ENCODE results near the gene WBP2. TPM values are rescaled to one million over a fixed set of nuclear protein-coding genes. Genes with fewer than 3 reads are reported as not detected.
A peak's percentile ranks its signal among the peaks of the same experiment; 100 is the strongest.

WBP2 gene
- total RNA-seq, 2 donors from 2014 or later: 88.9 to 125 TPM

DNA sequence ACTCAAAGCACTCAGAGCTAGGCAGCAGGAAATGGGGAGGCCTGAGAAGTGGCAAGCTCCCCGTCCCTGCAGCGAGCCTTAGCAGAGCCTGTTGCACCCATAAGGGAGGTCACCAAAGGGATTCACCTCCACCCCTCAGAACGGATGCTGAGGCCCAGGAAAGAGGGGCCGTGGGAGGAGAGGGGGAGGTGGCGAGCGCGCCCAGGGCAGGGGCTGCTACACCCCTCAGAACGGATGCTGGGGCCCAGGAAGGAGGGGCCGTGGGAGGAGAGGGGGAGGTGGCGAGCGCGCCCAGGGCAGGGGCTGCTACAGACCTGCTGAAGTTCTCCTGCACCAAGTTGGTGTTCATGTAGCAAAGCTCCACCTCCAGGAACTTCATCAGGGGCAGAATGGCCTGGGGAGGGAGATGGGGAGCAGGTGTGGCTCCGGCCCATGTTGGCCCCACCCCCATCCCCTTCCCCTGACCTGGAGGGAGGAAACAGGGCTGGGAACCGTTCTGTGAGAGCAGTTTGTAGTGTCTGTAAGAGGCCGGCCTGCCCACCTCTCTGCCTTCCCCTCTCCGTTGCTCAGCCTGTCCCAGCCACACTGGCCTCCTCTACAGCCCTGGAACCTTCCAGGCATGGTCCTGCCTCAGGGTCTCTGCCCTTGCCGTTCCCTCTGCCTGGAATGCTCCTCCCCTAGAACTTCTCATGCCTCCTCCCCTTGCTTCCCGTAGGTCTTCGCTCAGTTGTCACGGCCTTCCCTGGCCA is 22.3 kb downstream of the WBP2 start:
- intact Hi-C loops (cut with DNase I): no loop called here
- H3K27me3 ChIP-seq (replicated peaks; ENCODE audit: insufficient read depth): no peaks in the 10 kb centered on the region
- H3K27ac ChIP-seq: no peak overlapping the region
- H3K36me3 ChIP-seq: no peaks in the 10 kb centered on the region
- H3K9me3 ChIP-seq: no peaks in the 10 kb centered on the region
- H3K4me1 ChIP-seq (replicated peaks): peaks cover 5% of the 10 kb centered on the region
- 57% methylated on average over 20 of the region's 20 CpGs for WGBS
- DNase-seq (ENCODE audit: low spot score): no peak
- TF ChIP-seq POLR2AphosphoS5 (IDR thresholded peaks at IDR 0.05) (no peak), POLR2A (IDR thresholded peaks at IDR 0.05) (no peak)
- TF ChIP-seq, protein P1, sequence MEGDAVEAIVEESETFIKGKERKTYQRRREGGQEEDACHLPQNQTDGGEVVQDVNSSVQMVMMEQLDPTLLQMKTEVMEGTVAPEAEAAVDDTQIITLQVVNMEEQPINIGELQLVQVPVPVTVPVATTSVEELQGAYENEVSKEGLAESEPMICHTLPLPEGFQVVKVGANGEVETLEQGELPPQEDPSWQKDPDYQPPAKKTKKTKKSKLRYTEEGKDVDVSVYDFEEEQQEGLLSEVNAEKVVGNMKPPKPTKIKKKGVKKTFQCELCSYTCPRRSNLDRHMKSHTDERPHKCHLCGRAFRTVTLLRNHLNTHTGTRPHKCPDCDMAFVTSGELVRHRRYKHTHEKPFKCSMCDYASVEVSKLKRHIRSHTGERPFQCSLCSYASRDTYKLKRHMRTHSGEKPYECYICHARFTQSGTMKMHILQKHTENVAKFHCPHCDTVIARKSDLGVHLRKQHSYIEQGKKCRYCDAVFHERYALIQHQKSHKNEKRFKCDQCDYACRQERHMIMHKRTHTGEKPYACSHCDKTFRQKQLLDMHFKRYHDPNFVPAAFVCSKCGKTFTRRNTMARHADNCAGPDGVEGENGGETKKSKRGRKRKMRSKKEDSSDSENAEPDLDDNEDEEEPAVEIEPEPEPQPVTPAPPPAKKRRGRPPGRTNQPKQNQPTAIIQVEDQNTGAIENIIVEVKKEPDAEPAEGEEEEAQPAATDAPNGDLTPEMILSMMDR (IDR thresholded peaks at IDR 0.05): no peak
- H3K4me3 ChIP-seq: no peak overlapping the region

DNA sequence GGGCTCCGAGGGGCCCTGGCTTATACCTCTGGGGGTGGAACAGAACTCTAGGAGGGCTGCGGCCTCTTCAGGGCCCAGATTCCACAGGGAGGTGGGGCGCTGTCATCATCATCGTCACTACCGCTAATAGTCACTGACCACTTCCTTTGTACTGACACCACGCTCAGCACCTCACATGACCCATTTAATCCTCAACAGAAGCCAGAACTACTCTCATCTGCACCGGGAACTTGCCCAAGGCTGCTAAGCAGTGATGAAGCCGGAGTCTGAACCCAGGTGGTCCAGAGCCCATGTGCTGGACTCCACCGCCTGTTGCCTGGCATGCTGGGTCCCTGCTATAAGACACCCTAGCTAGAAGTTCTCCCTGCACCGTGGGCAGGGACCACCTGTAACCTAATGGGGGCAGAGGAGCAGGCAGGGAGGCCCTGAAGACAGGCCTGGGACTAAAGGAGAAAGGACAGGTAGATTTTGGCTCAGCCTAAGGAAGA is 22.9 kb downstream of the WBP2 start:
- TF ChIP-seq POLR2A (IDR thresholded peaks at IDR 0.05) (no peak), POLR2AphosphoS5 (IDR thresholded peaks at IDR 0.05) (no peak)
- Histone ChIP-seq H3K36me3 (no peaks in the 10 kb centered on the region), H3K4me3 (no peak overlapping the region), H3K27me3 (replicated peaks; ENCODE audit: insufficient read depth) (no peaks in the 10 kb centered on the region), H3K9me3 (no peaks in the 10 kb centered on the region), H3K4me1 (replicated peaks) (peaks cover 7% of the 10 kb centered on the region), H3K27ac (no peak overlapping the region)
- intact Hi-C loops (cut with DNase I): no loop called here
- no peak for DNase-seq (ENCODE audit: low spot score)
- 73% methylated on average over 10 of the region's 10 CpGs for WGBS

DNA sequence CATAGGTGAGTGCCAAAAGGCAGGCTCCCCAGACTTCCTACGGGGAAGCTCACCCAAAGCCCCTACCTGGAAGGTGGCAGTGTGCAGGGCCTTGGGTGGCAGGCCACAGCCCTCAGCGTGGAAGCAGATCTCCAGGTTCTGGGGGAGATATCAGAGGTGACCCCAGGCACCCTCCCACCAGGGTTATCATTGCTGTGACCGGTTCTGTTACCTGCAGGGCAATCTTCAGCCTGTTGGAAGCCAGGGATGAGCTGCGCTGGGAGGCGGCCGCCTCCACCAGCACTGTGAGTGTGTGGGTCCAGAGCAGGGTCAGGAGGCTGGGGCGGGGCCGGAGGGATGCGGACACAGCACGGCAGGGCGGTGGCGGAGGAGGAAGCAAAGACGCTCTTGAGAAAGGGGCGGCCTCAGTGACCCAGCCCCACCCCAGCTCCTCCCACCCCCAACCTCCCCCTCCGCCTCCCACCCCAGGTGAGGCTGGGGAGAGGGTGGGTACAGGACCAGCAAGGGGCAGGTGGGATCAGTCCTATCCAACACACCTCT is 24.0 kb downstream of the WBP2 start:
- H3K4me1 ChIP-seq (replicated peaks): peaks cover 7% of the 10 kb centered on the region
- 84% methylated on average over 15 of the region's 15 CpGs for whole genome bisulfite sequencing
- no peak overlapping the region for H3K27ac ChIP-seq
- TF ChIP-seq POLR2AphosphoS5 (IDR thresholded peaks at IDR 0.05) (no peak), POLR2A (IDR thresholded peaks at IDR 0.05) (no peak)
- TF ChIP-seq, protein P1 (IDR thresholded peaks at IDR 0.05): no peak
- no peak for DNase-seq (ENCODE audit: low spot score)
- intact Hi-C loops (cut with DNase I): no loop called here
- H3K36me3 ChIP-seq: no peaks in the 10 kb centered on the region
- no peaks in the 10 kb centered on the region for H3K9me3 ChIP-seq
- H3K27me3 ChIP-seq (replicated peaks; ENCODE audit: insufficient read depth): no peaks in the 10 kb centered on the region
- no peak overlapping the region for H3K4me3 ChIP-seq

DNA sequence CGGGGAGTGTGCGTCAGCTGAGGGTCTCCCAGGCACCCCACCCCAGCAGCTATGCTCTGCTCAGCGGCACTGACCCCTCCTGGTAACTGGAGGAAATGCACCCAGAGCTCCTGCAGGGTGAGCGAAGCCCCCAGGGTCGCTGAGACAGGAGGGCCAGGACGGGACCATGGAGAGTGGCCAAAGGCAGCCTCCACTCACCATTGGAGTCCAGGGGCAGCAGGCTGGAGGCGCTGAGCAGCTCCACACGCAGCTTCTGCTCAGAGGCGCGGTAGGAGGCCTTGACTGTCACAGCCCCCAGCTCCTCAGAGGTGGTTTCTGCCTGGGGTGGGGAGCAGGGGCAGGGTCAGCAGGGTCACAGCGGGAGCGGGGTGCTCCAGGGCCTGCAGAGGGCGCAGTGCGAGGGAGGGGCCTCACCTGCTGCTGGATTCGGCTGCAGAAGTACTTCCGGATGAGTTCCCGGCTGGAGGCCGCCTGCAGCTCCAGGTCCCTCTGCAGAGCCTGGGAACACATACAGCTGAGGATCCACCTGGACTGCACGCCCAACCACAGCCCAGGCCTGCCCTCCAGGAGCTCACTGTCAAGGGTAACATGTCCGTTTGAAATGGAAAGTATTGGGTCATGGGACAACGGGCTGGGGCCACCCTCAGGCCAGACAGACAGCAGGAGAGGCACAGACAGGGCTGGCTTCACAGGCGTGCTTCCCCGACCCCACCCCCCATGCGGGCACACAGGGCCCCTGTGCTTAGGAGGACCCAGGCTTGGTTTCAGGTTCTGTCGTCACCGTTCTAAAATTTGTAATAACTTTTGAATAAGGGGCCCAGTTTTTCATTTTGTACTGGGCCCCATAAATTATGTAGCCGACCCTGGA is 24.7 kb downstream of the WBP2 start:
- TF ChIP-seq, protein P1 (IDR thresholded peaks at IDR 0.05): peak in 2 of 4 experiments; percentile 18 to 44
- TF ChIP-seq POLR2A (IDR thresholded peaks at IDR 0.05) (no peak), POLR2AphosphoS5 (IDR thresholded peaks at IDR 0.05) (no peak)
- intact Hi-C loops (cut with DNase I): no loop called here
- DNase-seq (ENCODE audit: low spot score): no peak
- Histone ChIP-seq H3K4me3 (no peak overlapping the region), H3K9me3 (no peaks in the 10 kb centered on the region), H3K4me1 (replicated peaks) (peaks cover 7% of the 10 kb centered on the region), H3K27me3 (replicated peaks; ENCODE audit: insufficient read depth) (no peaks in the 10 kb centered on the region), H3K27ac (no peak overlapping the region), H3K36me3 (no peaks in the 10 kb centered on the region)
- 78% methylated on average over 26 of the region's 27 CpGs for WGBS

DNA sequence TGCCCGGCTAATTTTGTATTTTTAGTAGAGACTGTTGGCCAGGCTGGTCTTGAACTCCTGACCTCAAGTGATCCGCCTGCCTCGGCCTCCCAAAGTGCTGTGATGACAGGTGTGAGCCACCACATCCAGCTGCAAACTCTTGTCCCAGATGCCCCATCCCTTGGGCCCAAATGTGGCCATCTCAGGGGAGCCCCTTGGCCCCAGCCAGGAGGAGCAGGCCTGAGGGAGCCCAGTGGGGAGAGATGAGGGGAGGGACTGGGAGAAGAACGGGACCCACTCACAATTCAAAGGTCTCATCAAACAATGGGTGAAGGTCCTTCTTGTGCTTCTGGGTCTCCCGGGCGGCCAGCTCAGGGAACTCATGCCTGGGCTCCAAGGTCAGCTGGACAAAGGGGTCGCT is 25.4 kb downstream of the WBP2 start:
- H3K27me3 ChIP-seq (replicated peaks; ENCODE audit: insufficient read depth): no peaks in the 10 kb centered on the region
- TF ChIP-seq, protein P1 (IDR thresholded peaks at IDR 0.05): no peak
- TF ChIP-seq POLR2A (IDR thresholded peaks at IDR 0.05): no peak
- TF ChIP-seq POLR2AphosphoS5 (IDR thresholded peaks at IDR 0.05): no peak
- no peak overlapping the region for H3K4me3 ChIP-seq
- intact Hi-C loops (cut with DNase I): no loop called here
- no peak for DNase-seq (ENCODE audit: low spot score)
- WGBS: 89% methylated on average over 7 of the region's 7 CpGs
- no peaks in the 10 kb centered on the region for H3K36me3 ChIP-seq
- peaks cover 7% of the 10 kb centered on the region for H3K4me1 ChIP-seq (replicated peaks)
- H3K9me3 ChIP-seq: no peaks in the 10 kb centered on the region
- no peak overlapping the region for H3K27ac ChIP-seq

All from prostate gland (tissue), 2 donors.